ACC112 (cell line): ENCODE measurements around the gene HFE.
"Not testable (repeated sequence)": the region's sequence is repeated elsewhere in the genome, so short reads cannot be mapped to it uniquely, and the experiment has no call there.

Experiments used
- H2AFZ ChIP-seq: fragments of 200-600 bp; sonication (generic); one replicate; pipeline ENCODE4 v1.6.0; 2017; ENCODE audit warnings: antibody characterized with exemption, low read length; ENCODE audit not compliant: unreplicated experiment
- H3K27ac ChIP-seq: fragments of 200-600 bp; sonication (generic); 2 replicates; pipeline ENCODE4 v1.5.1; 2014; ENCODE audit warnings: low read depth, mild to moderate bottlenecking, antibody characterized with exemption, low read length, moderate library complexity
- H3K27me3 ChIP-seq: fragments of 200-600 bp; sonication (generic); 2 replicates; pipeline ENCODE4 v1.6.1; 2014; ENCODE audit warnings: mild to moderate bottlenecking, antibody characterized with exemption, low read length, moderate library complexity, mixed read lengths; ENCODE audit not compliant: insufficient read depth
- H3K36me3 ChIP-seq: fragments of 200-600 bp; sonication (generic); 2 replicates; pipeline ENCODE4 v1.6.1; 2016; ENCODE audit warnings: mild to moderate bottlenecking, antibody characterized with exemption, low read length, moderate library complexity, mixed read lengths; ENCODE audit not compliant: insufficient read depth
- H3K4me1 ChIP-seq: fragments of 200-600 bp; sonication (generic); one replicate; pipeline ENCODE4 v1.6.1; 2016; ENCODE audit warnings: low read length, mixed read lengths; ENCODE audit not compliant: insufficient read depth, unreplicated experiment, control insufficient read depth
- H3K4me3 ChIP-seq: fragments of 200-600 bp; sonication (generic); 2 replicates; pipeline ENCODE4 v1.5.1; 2014; ENCODE audit warnings: mild to moderate bottlenecking, low read depth, low read length
- H3K79me2 ChIP-seq: fragments of 200-600 bp; sonication (generic); one replicate; pipeline ENCODE4 v1.6.0; 2016; ENCODE audit warnings: low read length; ENCODE audit not compliant: control insufficient read depth, unreplicated experiment, insufficient read depth

HFE gene

DNA sequence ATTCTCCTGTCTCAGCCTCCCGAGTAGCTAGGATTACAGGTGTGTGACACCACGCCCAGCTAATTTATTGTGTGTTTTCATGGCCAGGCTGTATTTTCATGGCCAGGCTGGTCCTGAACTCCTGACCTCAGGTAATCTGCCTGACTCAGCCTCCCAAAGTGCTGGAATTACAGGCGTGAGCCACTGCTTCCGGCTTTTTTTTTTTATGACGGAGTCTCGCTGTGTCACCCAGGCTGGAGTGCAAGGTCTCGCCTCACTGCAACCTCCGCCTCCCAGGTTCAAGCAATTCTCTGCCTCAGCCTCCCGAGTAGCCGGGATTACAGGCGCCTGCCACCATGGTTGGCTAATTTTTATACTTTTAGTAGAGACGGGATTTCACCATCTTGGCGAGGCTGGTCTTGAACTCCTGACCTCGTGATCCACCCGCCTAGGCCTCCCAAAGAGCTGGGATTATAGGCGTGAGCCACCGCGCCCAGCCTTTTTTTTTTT, 34.4 kb upstream of the HFE start:
- not testable (repeated sequence) for H3K27ac ChIP-seq, H3K4me3 ChIP-seq, H2AFZ ChIP-seq, H3K36me3 ChIP-seq, H3K27me3 ChIP-seq, H3K79me2 ChIP-seq
- H3K4me1 ChIP-seq = peaks cover 12% of the 10 kb centered on the region

DNA sequence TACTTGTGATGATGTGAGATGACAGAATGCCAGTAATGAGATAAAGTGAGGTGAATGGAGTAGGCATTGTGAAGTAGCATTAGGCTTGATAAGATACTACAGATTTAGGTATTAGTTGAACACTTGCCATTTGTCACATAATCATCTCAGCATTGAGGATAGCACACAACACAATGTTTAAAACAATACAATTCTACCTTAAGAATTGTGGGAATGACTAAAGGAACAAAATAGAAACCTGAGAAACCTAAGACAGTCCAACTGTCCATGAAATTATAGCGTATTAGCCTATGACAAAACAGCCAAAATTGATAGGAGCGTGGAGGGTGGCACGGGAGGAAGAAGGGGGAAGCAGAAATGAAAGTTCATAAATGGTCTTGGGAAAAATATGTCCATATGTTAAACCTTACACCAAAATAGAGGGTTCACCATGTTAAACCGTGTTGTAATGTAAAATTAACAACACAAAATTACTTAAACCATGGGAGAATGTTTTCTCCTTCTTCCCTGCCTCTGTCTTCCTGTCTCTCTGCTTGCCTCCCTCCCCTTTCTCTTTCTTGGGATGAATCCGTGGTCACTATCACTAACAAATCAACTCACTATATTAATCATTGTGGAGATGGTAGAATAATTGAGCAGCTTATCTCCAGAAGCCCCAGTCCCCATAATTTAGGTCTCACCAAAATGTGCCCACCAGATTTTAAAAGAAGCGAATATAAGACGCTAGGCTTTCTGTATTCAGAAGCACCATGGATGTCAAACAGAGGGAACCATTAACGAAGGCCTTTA, 33.0 kb upstream of the HFE start:
- H3K4me1 ChIP-seq = peaks cover 12% of the 10 kb centered on the region
- peak overlapping the region; percentile 85 for H3K4me3 ChIP-seq
- H2AFZ ChIP-seq = peak overlapping the region; percentile 30
- no peaks in the 10 kb centered on the region for H3K79me2 ChIP-seq
- no peaks in the 10 kb centered on the region for H3K27me3 ChIP-seq
- H3K36me3 ChIP-seq = no peaks in the 10 kb centered on the region
- H3K27ac ChIP-seq = peak overlapping the region; percentile 98

DNA sequence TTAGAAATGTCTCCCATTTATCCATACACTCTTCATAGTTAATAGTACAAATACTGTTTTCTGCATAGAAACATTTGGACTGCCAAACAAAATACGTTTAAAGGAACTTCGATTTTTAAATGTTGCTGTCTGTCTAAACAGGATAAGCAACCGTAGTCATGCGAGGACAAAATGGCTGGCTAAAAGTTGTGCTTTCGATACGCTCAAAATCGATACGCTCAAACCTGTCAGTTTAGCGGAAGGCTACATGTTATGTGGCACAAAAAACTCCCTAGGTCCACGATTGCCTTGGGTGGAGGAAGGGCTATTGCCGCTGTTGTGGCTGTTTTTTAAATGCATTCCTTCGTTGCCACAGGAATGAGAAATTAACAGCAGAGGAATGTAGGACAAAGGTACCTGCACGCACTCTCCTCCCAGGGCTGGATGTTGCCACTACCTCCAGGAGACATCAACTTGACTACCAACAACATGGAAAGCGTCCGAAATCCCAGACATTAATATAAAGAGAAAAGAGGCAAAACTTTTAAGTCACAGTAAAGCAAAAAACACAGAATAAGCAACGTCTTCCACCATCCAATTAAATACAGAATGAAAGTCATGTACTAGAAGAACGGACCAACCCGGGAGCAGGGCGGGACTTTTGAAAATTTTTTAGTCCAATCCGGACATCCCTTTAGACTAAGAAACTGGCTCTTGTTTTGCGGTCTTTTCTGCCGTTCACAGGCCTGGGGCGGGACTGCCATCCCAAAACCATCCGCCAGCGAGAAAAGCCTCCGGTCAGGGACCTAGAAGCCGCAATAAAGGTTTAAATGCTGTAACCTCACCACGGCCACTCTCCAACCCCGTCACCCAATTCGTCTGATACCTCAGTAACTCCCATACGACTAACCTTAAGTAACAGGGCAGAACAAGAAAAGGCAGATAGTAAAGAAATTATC, 32.2 kb upstream of the HFE start:
- Histone ChIP-seq H3K79me2 (no peaks in the 10 kb centered on the region), H2AFZ (no peak overlapping the region), H3K4me1 (peaks cover 12% of the 10 kb centered on the region), H3K36me3 (no peaks in the 10 kb centered on the region), H3K27me3 (no peaks in the 10 kb centered on the region), H3K27ac (peak overlapping the region; percentile 98), H3K4me3 (peak overlapping the region; percentile 85)

DNA sequence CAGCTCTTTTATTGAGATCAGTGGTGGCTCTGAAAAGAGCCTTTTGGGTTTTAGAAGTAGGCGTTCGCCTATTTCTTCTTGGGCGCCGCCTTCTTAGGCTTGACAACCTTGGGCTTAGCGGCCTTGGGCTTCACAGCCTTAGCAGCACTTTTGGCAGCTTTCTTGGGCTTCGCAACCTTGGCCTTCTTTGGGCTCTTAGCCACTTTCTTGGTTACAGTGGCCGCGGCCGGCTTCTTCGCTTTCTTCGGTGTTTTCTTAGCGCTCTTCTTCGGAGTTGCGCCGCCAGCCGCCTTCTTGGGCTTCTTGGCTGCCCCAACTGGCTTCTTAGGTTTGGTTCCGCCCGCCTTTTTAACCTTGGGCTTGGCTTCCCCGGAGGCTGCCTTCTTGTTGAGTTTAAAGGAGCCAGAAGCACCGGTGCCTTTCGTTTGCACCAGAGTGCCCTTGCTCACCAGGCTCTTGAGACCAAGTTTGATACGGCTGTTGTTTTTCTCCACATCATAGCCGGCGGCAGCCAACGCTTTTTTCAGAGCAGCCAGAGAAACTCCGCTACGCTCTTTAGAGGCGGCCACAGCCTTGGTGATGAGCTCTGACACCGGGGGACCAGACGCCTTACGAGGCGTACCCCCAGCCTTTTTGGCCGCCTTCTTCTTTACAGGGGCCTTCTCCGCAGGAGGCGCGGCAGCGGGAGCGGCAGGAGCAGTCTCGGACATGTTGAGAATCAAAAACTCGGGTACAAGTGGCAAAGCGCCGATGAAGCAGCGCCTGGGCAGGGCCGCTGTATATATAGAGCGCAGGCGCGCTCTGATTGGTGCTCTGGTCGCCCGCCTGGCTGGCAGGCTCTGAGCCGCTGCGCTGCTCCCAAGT, 31.3 kb upstream of the HFE start:
- no peaks in the 10 kb centered on the region for H3K79me2 ChIP-seq
- peak overlapping the region; percentile 85 for H3K4me3 ChIP-seq
- H3K27ac ChIP-seq = peak overlapping the region; percentile 98
- no peaks in the 10 kb centered on the region for H3K36me3 ChIP-seq
- peaks cover 12% of the 10 kb centered on the region for H3K4me1 ChIP-seq
- peak overlapping the region; percentile 83 for H2AFZ ChIP-seq
- H3K27me3 ChIP-seq = no peaks in the 10 kb centered on the region

DNA sequence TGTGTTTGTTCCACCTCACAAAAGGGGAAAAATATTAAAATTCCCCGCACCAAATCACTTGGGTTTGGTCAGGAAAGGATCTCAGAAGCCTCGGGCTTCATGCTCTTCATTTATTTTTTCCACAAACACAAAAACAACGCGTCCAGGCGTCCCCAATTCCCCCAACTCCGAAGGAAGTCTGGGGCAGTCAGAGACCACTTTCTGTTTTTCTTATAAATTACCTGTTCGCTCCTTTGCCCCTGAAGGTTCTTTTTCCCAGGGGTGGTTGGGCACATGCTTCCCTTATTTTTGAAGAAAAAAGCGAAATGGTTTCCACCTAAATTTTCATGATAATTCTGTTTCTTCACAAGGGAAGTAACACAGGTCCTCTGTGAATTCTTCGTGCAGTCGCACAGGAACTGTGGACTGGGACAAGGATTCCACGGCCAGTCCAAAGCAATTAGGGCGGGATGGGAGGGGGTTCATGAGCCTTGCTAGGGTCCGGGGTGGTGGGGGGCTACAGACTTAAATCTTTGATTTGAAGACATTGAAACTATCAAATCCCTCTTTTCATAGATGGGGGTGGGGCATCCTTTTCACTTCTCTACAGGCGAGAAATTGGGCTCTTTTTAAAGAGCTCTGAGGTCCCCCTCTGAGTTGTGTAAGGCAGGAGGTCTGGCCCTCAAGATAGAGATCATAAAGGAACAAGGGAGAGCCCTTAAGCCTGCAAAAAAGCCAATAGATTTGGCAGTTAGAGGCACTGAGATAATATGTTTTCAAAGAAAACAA, 30.5 kb upstream of the HFE start:
- Histone ChIP-seq H3K36me3 (no peaks in the 10 kb centered on the region), H2AFZ (peak overlapping the region; percentile 83), H3K27me3 (no peaks in the 10 kb centered on the region), H3K4me3 (peak overlapping the region; percentile 85), H3K79me2 (no peaks in the 10 kb centered on the region), H3K27ac (peak overlapping the region; percentile 98), H3K4me1 (peaks cover 12% of the 10 kb centered on the region)

DNA sequence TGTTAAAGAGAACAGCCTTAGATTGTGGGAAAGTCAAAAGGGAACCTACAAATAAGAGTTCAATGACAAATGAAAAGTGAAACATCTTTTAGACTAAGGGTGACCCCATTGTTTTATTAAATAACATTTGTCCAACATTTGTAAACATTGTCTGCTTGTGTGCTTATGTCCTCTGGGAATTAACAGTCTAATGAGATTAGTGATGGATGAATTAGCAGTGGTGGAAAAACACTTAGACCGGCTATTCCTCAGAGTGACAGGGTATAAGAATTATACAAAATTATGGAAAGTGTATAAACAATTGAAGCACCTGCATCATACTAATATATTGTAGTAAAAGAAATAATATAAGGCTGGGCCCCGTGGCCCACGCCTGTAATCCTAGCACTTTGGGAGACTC, 29.3 kb upstream of the HFE start:
- no peaks in the 10 kb centered on the region for H3K79me2 ChIP-seq
- H3K27ac ChIP-seq = no peak overlapping the region
- no peak overlapping the region for H3K4me3 ChIP-seq
- no peaks in the 10 kb centered on the region for H3K36me3 ChIP-seq
- no peaks in the 10 kb centered on the region for H3K27me3 ChIP-seq
- peaks cover 12% of the 10 kb centered on the region for H3K4me1 ChIP-seq
- H2AFZ ChIP-seq = no peak overlapping the region

DNA sequence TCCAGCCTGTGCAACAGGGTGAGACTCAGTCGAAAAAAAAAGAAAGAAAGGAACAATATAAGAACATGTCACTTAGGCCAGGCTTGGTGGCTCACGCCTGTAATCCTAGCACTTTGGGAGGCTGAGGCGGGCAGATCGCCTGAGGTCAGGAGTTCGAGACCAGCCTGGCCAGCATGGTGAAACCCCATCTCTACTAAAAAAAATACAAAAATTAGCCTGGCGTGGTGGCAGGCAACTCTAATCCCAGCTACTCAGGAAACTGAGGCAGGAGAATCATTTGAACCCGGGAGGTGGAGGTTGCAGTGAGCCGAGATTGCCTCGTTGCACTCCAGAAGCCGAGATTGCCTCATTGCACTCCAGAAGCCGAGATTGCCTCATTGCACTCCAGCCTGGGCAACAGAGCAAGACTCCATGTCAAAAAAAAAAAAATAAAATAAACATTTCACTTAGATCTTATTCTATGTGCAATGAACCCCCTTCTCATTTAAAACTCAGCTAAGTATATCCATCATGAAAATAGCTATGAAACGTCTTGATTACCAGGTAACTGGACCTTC, 28.7 kb upstream of the HFE start:
- not testable (repeated sequence) for H3K79me2 ChIP-seq, H3K36me3 ChIP-seq, H3K27ac ChIP-seq, H2AFZ ChIP-seq, H3K27me3 ChIP-seq, H3K4me3 ChIP-seq
- peaks cover 12% of the 10 kb centered on the region for H3K4me1 ChIP-seq

DNA sequence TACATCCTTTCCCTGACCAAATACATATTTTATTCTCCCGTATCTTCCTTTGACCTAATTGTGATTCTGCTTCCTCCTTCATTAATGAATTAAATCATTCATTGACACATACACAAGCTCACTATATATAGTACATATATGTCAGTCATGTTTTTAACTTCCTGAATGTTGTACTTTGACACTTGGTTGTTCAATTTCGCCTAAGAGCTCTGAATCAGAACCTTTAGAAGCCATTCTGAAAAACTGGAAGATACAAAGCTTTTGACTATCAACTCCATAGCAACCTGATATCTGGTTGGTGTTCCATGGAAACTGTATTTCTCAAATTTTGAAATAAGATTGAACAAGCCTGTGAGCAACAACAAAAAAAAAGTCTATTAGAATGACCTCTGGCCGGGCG, 27.3 kb upstream of the HFE start:
- Histone ChIP-seq H3K4me1 (peaks cover 7% of the 10 kb centered on the region), H3K79me2 (no peaks in the 10 kb centered on the region), H3K4me3 (no peak overlapping the region), H3K27me3 (no peaks in the 10 kb centered on the region), H2AFZ (no peak overlapping the region), H3K36me3 (no peaks in the 10 kb centered on the region), H3K27ac (no peak overlapping the region)

DNA sequence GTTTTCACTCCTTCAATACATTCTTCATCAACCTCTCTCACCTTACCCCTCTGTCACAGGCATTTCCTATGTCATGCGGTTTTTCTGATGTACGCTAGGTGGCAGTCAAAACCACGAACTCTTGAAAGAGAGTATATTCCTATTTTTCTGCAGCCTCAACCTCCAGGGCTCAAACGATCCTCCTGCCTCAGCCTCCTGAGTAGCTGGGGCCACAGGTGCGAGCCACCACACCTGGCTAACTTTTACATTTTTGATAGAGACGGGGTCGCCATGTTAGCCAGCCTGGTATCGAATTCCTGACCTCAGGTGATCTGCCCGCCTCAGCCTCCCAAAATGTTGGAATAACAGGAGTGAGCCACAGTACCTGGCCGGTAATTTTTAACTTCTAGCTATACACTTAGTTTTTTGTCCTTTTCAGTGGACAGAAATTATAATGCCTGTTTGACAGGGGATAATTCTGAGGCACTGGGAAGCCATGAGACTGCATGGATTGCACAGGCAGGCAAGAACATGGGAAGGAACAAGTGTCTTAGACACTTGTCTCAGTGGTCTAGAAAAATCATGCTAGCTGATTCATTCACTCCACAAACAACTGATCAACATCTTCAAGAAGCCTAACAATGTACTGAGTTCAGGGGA, 22.5 kb upstream of the HFE start:
- H3K27ac ChIP-seq = no peak overlapping the region
- no peak overlapping the region for H3K4me3 ChIP-seq
- no peaks in the 10 kb centered on the region for H3K4me1 ChIP-seq
- H3K36me3 ChIP-seq = no peaks in the 10 kb centered on the region
- H2AFZ ChIP-seq = no peak overlapping the region
- H3K27me3 ChIP-seq = no peaks in the 10 kb centered on the region
- no peaks in the 10 kb centered on the region for H3K79me2 ChIP-seq
